Esophagus squamous epithelium (tissue), 4 donors: ENCODE results near the gene CPSF7.

Experiments used
- CTCF ChIP-seq, 6 experiments: fragments of 450-650 bp in 4 of 6; fragments of 200-600 bp in 2 of 6; sonication (generic) in 2 of 6; IDR thresholded peaks; one replicate each; pipeline ENCODE4 v1.5.1; 2016 to 2019; ENCODE audit warnings: antibody characterized with exemption in 6 of 6, mild to moderate bottlenecking in 4 of 6, moderate library complexity in 4 of 6
- POLR2A ChIP-seq, 4 donors: fragments of 450-650 bp; IDR thresholded peaks; one replicate each; pipeline ENCODE4 v1.6.1; 2017; ENCODE audit warnings: antibody characterized with exemption in 4 of 4, mild to moderate bottlenecking in 4 of 4, moderate library complexity in 3 of 4

GRCh38 chr11:61425367-61426131, 4.2 kb downstream of the CPSF7 start:
- TF ChIP-seq CTCF (IDR thresholded peaks at IDR 0.05) (no peak), POLR2A (IDR thresholded peaks at IDR 0.05) (no peak)
